Measurements from ENCODE around the gene INPP5K.
"Not testable (repeated sequence)": the region's sequence is repeated elsewhere in the genome, so short reads cannot be mapped to it uniquely, and the experiment has no call there.

INPP5K gene

GRCh38 chr17:1516388-1517161 lies at the start of gene INPP5K:
INPP5K (minus strand) TSS chr17:1516612; CDS start chr17:1516499, 113 bp downstream.
- in situ Hi-C loops (cut with MboI; ENCODE audit: low pct_unique_long_range_greater_than_20kb, low sequenced_read_pairs) = no loop called here
- peak; percentile 98 for DNase-seq

- in situ Hi-C loops (cut with MboI; ENCODE audit: low pct_unique_long_range_greater_than_20kb, low sequenced_read_pairs) = no loop called here
- DNase-seq = no peak
Measured at GRCh38 chr17:1565877-1566276, 49.5 kb upstream of the INPP5K start.

GRCh38 chr17:1563786-1564613 lies 47.6 kb upstream of the INPP5K start:
- in situ Hi-C loops (cut with MboI; ENCODE audit: low pct_unique_long_range_greater_than_20kb, low sequenced_read_pairs) = no loop called here
- no peak for DNase-seq

DNA sequence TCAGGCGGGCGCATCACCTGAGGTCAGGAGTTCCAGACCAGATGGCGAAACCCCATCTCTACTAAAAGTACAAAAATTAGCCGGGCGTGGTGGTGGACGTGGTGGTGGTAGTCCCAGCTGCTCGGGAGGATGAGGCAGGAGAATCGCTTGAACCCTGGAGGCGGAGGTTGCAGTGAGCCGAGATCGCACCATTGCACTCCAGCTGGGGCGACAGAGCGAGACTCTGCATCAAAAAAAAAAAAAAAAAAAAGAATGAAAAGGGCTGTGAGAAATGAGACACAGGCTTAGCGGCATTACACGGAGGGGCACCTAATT lies 47.0 kb upstream of the INPP5K start:
- in situ Hi-C loops (cut with MboI; ENCODE audit: low pct_unique_long_range_greater_than_20kb, low sequenced_read_pairs); DNase-seq: not testable (repeated sequence)

GRCh38 chr17:1562176-1562643 lies 45.8 kb upstream of the INPP5K start:
- no peak for DNase-seq
- in situ Hi-C loops (cut with MboI; ENCODE audit: low pct_unique_long_range_greater_than_20kb, low sequenced_read_pairs) = no loop called here

- no peak for DNase-seq
- in situ Hi-C loops (cut with MboI; ENCODE audit: low pct_unique_long_range_greater_than_20kb, low sequenced_read_pairs) = no loop called here
Measured at GRCh38 chr17:1561420-1562175, 45.2 kb upstream of the INPP5K start.

DNA sequence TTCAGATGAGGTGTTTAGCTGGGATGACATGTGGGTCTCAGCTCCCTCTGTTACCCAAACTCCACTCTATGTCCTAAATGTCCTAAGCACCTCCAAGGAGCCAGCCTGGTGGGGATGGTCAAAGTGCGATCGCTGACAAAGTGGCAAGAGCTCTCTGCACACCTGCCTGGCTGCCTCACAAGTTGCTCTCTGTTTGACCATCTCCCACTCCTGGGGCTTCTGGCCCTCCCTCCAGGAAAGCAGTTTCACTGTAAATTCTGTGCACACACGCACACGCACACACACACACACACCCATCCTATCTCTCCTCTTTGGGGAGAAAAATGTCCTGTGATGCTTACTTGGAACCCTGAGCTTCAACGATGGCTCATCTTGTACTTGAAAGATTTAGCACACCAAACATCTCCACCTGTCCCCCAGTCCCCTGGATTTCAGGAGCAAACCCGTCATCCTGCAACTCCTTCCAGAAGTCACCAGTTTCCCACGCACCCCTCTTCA lies 44.5 kb upstream of the INPP5K start:
- in situ Hi-C loops (cut with MboI; ENCODE audit: low pct_unique_long_range_greater_than_20kb, low sequenced_read_pairs) = no loop called here
- DNase-seq = no peak

DNA sequence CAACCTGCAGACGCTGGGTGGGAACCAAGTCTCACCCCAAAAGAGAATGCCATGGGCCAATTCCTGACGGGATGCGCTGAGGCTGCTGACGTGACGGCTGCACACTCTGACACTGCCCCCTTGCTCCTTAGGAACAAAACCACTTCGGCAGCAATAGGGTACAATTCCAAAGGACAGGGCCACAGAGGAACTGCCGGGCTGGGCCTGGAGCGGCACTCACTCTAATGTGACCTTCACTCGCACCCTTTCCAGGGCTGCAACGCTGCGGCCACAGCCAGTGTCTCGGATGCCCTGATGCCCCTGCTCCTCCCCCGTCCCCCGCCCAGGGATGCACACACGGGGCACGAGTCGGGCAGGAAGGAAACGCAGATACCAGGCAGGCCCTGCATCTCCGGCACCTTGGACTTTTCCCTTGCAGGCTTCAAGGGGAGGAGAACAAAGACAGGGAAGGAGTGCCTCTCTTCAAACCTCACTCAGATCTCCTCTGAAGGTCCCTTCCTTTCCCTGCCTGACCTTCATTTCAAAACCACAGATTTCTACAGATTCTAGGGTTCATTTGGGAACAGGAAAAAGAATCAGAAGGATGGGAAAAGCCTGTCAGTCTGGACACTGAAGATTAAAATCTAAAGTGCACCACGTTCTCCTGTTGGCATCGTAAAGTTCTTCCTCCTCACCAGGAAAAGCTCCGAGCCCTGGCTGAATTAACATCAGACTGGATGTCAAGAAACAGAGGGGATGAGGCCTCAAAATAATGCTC lies 43.9 kb upstream of the INPP5K start:
- in situ Hi-C loops (cut with MboI; ENCODE audit: low pct_unique_long_range_greater_than_20kb, low sequenced_read_pairs) = no loop called here
- no peak for DNase-seq

DNA sequence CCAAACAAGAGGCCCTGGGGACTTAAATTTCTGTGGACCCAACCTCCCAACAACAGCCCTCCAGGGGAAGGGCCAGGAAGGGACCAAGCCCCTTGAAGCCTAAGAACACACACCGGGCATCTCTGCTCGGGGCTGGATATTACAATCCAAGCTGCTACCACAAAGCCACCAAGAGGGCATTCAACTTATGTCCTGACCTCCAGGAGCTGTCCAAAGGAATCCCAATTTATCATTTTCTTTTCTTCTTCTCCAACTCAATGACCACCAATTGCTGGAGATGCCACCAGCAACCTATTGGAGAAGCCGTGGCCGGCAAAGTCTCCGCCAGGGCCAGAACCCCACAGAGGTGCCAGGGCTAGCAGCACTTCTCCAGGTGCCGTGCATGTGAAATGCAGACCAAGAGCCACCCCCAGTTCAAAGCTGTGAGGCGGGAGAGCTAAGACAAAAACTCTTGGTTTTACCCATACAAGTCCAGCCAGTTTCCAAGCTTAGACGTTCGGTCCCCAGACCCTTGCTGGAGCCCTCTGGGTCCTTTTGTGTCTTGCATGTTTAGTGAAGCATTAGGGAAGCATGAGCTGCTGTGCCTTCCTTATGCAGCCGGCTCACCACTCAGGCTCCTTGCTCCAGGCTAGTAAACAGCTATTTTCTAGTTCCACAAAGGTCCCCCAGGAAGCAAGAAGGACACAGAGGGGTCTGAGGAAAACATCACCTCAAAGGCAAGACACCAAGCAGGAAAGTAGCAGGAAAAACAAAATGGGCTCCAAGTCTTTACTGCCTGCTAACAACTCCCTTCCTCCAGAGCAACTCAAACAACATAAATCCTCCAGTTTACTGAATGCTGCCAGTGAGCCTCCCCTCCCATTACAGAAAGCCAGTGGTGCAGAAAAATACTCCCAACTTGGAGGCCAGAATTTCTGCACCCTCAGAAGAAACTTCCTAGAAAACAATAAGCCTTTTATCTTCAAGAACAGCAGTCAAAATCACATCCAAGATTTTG lies 42.9 kb upstream of the INPP5K start:
- in situ Hi-C loops (cut with MboI; ENCODE audit: low pct_unique_long_range_greater_than_20kb, low sequenced_read_pairs) = no loop called here
- DNase-seq = no peak

GRCh38 chr17:1558401-1558800 lies 42.0 kb upstream of the INPP5K start:
- no peak for DNase-seq
- in situ Hi-C loops (cut with MboI; ENCODE audit: low pct_unique_long_range_greater_than_20kb, low sequenced_read_pairs) = no loop called here

DNA sequence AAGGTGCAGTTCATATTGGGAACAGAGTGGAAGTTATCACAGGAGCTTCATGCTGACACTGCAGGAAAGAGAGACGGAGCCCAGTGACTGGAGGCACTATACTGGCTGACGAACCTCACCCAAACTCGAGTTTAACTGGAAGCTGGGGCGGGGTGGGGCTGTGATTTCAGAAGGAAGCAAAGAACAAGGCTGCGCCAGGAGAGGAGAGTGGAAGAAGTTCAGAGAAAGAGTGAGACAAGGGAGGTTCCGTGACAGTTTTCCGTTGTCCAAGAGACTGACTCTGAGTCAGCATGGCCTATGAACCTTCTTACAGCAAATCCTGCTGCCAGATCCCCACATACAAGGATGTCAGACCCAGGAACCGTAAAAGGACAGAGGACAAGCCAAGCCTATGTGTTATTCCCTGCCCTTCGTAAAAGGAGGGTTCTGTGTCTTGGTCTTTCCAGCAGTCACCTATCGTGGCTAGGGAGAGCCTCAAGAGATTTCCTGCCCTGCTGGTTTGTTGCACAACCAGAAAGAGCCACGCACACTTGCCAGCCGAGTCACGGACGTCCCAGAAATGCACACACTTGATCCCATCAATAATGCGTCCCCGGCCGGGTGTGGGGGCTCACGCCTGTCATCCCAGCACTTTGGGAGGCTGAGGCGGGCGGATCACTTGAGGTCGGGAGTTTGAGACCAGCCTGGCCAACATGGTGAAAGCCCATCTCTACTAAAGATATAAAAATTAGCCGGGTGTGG lies 41.1 kb upstream of the INPP5K start:
- in situ Hi-C loops (cut with MboI; ENCODE audit: low pct_unique_long_range_greater_than_20kb, low sequenced_read_pairs) = no loop called here

GRCh38 chr17:1555651-1556471 lies 39.4 kb upstream of the INPP5K start:
- DNase-seq = peak; percentile 85
- in situ Hi-C loops (cut with MboI; ENCODE audit: low pct_unique_long_range_greater_than_20kb, low sequenced_read_pairs) = no loop called here

More for the DNA sequence above, 41.1 kb upstream of the INPP5K start:
- no peak for DNase-seq

- DNase-seq = no peak
- in situ Hi-C loops (cut with MboI; ENCODE audit: low pct_unique_long_range_greater_than_20kb, low sequenced_read_pairs) = no loop called here
Measured at GRCh38 chr17:1554751-1555540, 38.5 kb upstream of the INPP5K start.

DNA sequence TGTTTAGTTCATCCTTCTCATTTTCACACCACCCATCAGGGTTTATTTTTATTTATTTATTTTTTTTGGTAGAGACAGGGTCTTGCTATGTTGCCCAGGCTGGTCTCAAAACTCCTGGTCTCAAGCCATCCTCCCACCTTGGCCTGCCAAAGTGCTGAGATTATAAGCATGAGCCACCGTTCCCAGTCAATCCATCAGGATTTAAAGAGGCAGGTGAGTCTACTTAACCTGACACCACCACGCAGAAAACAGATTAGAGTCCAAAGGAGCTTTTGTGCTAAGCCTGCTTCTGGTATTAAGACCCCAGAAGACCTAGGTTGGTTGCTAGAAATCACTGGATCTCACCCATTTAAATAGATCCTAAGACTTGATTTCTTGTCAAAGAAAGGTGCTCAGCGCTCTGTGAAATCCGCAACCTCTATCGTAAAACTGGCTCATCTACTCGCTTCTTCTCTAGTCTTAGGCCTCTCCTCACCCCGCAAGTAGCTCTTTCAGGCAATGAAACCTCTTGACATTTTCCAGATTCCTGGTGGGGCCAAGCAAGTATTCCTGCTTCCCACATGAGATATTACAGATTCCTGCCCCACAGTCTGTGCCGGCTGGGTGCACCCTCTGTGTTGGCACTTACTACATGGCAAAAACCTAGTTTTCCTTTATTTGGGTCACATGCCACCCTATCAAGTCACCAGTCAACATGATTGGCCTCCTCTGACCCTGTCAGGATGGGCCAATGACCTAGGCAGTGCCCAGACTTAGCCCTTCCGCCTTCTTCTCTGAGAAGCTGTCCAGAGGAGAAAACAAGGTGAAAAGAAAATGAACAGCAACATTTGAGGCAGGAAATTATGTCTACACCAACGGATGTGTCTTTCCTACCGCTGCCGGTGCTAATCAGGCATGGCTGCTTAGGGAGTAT lies 37.2 kb upstream of the INPP5K start:
- in situ Hi-C loops (cut with MboI; ENCODE audit: low pct_unique_long_range_greater_than_20kb, low sequenced_read_pairs) = no loop called here

DNA sequence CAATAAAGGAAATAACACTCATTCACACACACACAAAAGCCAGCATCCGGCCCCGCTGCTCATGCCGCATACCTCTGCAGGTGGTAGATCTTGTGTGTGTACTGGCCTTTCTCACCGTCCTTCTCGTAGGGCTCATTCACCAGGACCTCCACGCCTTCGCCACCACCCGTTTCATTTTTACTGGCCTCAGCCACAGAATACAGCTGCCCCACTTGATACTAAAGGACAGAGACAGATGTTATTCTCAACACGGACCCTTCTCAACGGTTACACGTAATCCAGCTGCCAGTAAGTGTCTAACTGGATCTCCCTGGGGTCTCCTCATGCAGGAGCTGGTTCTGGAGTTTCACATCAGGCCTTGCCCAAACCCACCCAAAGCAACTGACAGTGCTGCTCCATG lies 36.5 kb upstream of the INPP5K start:
- no peak for DNase-seq
- in situ Hi-C loops (cut with MboI; ENCODE audit: low pct_unique_long_range_greater_than_20kb, low sequenced_read_pairs) = no loop called here

More for the DNA sequence above, 37.2 kb upstream of the INPP5K start:
- no peak for DNase-seq
